CD4-positive, alpha-beta T cell treated with Interleukin-2 at 100 ng/mL for 4 hours (primary cell): ENCODE measurements around the gene NLRP3.

Source experiments
- DNase-seq: peaks from one replicate; pipeline ENCODE4 v3.0.0-alpha.2; 2020; ENCODE audit warnings: low spot score

The NLRP3 gene

DNA sequence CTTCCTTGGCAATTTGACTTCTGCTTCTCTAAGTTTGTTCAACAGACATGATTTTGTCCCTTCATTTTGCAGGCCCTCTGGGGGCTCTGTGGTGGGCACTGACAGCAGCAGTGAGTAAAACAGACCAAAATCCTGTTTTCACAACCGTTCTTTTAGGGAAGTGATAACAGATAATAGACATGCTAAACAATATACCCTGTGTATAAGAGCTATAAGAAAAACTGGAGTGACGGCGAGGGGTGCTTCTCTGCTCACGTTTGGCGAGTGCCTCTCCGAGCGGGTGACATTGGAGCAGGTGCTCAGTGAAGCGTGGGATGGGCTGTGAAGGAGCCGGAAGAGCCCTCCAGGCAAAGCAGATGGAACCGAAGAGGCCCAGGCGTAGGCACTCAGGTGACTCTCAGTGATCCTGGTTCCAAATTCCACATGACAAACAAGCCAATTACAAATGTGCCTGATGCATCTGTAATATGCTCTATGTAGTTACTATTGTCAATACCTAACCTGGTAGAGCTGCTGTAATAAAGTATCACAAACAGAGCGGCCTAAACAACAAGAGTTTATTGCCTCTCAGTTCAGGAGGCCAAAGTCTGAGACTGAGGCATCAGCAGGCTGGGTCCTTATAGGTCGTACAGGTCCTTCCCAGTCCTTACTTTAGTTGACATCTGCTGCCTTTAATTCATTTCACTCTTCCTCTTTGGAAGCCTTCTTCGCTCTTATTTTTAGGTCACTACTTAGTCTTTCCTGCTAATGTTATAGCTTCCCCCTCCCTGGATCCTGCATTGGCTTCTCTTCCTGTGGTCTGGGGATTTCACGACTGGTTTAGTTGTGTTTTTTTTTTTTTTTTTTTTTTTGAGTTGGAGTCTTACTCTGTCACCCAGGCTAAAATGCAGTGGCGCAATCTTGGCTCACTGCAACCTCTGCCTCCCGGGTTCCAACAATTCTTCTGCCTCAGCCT lies 21.9 kb downstream of the NLRP3 start:
- no peak for DNase-seq

DNA sequence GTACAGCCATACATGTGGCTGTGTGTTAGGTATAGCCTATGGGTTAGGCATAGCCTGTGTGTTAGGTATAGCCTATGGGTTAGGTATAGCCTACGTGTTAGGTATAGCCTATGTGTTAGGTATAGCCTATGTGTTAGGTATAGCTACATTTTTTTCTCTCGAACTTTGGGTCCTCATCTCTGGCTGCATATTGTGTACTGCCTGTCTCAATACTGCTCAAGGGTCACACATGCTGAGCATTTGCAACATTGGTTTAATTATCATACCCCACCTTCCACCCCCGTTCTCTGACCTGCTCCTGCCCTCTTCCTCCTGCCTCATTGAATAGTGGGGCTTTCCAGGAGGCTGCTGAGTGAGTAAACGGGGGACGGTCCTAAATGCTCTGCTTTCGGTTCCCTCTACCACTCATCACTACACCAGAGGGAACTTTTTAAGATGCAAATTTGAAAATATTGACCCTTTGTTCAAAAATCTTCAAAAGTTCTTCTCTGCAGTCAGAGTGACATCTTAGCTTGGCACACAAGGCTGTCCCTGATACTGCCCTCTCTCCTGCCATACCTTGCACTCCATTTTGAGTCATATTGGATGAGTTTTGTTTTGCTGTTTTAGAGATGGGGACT lies 24.1 kb downstream of the NLRP3 start:
- DNase-seq: no peak

DNA sequence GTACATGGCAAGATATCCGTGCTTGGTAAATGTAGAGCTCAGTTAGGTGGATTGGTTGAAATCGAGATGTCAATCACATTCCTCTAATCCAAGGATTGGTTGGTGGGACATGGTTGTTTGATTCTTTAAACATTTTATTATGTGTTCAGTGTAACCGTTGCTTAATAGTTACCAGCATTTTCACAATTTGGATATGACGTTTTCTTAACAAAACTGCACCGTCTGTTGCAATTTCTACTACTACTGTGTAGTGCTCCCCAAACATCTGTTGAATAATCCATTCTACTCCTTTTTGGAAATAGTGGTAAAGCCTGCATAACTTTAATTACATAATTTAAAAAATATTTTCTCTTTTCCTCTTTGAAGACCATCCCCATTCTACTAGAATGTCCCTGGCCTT lies 25.6 kb downstream of the NLRP3 start:
- DNase-seq: no peak

DNA sequence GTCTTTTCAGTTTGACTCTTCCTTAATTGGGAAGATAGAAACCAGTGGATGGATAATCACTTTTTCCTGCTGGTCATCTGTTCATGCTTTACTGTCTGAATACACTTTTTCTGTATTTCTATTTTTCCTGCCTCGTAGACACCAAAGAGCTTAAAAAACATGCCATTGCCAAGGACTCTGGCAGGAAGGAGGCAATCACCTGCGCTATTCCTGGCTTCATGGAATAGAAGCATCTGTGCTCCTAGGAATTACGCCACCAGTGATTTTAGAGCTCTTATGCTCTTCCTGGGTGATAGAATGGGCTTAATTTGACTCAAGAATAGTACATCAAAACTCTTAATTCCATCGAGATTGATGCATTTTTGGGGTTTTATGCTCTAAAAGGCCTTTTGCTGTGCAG lies 26.2 kb downstream of the NLRP3 start:
- no peak for DNase-seq

DNA sequence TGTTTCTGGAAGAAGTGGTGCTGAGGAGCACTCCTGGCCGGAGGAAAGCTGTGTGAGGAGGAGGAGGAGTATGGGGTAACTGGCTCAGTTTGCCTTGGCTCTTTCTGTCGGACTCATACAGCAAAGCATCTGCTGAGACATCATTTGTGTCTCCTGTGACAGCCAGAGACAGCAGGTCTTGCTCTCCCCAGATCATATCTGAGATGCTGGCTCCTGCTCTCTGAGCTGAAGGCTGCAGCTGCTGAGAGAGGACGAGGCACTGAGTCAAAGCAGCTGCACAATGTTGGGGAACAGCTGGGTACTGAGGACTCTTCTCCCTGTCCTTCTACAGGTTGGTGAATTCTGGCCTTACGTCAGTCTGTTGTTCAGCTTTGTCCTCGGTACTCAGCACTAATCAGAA lies 27.7 kb downstream of the NLRP3 start:
- no peak for DNase-seq

DNA sequence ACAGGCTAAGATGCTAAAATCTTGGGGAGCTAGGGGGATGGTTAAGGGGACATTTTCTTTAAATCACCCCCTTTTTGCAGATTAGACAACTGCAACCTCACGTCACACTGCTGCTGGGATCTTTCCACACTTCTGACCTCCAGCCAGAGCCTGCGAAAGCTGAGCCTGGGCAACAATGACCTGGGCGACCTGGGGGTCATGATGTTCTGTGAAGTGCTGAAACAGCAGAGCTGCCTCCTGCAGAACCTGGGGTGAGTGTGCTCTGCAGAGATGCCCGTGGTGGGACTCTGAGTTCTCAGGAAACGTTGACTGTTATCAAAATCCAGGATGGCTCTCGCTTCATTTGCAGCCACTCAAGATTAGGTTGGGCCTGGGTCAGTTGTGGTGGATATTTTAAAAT lies 28.6 kb downstream of the NLRP3 start:
- DNase-seq: no peak

DNA sequence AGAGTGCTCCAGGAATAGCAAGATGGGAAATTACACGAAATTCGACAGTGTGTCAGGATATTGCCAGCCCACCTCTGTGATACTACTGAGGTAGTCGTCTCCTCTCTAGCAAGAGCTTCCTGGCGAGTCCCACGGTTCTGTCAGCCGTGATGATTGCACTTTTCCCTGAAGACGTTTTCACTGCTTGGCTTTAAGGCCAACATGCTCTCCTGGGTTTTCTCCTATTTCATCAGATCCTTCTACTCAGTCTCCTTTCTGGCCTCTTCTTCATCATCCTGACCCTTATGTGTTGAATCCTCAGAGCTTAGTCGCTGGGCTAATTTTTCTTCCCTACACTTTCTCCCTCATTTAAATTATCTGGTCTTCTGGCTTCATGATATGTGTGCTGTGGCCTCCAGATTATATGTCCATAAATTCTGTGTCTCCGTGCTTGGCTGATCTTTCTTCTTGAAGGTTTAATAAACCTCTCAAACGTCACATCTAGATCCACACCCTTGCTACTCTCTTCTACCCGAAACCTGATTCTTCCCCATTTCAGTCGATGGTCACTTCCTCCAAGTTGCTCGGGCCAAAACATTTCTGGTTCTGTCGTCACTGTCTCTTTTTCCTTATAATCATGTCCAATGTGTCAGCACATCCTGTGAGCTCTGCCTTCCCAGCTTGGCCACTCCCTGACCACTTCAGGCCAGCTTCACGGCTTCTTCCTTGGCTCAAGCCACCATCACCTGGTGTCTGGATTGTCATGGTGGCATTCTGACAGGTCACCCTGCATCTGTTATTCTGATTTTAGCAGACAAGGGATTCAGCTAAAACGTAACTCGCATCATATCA lies 29.8 kb downstream of the NLRP3 start:
- no peak for DNase-seq

DNA sequence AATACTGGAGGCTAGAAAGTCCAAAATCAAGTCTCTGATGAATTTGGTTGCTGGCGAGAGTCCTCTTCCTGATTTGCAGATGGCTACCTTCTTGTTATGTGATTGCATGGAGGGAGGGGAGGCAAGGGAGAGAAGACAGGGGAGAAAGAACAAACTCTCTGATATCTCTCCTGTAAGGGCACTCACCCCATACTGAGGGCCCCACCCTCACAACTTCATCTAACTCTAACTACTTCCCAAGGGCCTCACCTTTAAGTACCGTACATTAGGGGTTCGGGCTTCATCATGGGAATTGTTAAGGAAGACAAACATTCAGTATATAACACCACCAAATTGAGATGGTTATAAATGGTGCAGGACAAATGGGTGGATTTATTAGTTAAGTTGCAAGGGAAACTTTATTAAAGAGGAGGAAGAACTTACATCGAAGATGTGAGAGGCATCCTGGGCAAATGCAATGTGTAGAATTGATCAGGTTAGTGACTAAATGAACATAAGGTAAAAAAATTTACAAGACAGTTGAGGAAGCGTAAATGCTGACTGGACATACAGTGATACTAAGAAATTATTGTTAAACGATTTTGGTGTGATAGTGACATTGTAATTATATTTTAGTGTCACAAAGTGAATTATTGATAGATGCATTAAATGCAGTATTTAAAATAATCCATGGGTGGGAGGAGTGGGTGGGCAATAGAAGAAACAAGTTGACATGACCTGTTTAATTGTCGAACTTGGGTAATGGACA lies 31.4 kb downstream of the NLRP3 start:
- DNase-seq: no peak

DNA sequence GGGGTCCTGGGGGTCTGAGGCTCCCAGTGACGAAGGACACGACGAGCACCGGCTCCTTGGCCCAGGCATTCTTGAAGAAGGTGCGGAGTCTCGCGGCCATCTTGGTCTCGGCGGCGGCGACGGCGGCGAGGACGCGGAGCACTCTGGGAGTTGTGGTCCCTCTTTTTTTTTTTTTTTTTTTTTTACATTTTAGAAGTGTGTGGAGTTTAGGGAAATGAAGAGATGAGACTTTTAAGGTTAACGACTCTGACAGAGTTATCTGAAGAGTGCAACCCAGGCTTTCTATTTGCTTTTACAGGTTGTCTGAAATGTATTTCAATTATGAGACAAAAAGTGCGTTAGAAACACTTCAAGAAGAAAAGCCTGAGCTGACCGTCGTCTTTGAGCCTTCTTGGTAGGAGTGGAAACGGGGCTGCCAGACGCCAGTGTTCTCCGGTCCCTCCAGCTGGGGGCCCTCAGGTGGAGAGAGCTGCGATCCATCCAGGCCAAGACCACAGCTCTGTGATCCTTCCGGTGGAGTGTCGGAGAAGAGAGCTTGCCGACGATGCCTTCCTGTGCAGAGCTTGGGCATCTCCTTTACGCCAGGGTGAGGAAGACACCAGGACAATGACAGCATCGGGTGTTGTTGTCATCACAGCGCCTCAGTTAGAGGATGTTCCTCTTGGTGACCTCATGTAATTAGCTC lies 32.3 kb downstream of the NLRP3 start:
- DNase-seq: peak; percentile 16

DNA sequence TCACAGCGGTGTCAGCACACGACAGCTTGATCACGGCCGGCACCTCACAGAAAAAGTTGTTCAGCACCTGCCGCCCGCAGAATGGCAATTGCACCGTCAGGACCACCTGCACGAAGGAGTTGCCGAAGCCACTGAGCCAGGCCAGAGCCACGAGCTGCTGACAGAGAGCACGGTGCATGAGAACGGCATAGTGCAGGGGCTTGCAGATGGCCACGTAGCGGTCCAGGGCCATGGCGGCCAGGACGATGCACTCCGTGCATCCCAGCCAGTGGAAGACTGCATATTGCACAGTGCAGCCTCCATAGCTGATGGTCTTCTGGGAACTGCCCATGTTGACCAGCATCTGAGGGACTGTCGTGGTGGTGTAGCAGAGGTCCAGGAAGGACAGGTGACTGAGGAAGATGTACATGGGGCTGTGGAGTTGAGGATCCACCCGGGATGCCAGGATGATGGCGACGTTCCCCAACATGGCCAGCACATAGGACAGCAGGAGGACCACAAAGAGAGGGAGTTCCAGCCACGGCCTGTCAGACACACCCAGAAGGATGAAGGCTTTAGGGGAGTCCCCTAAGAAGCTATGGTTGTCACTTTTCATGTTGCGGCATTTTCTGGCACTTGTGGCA lies 35.5 kb downstream of the NLRP3 start:
- no peak for DNase-seq

DNA sequence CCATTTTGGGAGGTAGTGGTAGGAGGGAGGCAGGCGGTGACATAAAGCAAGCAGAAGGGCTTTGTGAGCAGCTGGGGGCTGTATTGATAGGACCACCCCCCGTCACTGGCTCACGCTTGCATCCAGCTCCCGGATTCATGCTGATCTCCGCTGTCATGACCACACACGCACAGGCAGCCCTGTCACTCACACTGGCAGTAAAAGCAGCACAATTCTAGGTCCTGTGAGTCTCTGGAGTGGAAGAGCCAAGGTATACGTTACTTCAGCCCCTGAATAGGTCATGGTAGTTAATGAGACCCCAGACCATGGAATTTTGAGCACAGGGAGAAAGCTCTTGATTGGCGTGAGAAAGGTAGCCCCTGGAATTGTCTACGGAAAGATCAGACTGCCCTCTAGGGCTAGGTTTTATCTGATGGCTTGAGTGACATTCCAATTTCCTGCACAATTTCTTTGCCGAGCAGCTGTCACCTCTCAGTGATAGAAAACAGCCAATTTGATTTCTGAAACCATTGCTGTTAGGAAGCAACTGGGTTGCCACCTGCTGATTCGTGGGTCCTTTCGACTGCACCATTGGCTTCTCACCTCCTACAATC lies 36.6 kb downstream of the NLRP3 start:
- no peak for DNase-seq

DNA sequence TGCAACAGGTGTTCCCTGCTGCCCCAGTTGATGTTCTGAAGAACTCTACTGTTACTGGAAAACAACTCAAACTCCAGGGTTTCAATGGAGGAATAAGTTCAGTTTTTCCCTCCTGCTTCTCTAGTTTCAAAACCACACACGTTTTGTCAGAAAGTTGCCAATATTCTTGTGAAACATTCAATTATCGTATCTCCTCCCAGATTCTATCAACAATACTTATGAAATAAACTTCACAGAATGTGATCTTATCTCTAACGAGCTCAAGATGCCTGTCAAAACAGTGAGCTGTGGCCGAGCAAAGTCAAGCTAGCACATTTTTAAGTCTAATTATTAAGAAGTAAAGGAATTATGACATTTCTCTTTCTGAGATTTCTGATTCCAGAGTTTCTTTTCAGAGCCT lies 37.3 kb downstream of the NLRP3 start:
- no peak for DNase-seq

DNA sequence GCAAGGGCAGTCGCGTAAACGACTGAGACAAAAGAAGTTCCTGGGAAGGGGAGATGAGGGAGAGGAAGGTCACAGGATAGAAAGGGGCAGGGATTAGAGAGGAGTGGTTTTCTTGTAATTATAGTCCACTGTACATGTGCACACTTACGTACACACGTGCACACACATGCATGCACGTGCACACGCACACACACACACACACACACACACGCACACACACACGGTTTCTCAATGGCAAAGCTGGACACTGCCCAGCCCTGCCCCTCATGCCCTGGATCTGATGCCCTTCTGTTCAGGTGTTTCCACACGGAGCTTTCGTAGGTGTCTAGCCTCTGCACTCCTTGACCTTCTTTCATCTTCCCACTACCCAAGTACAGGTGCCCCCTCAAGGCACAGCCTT lies 38.0 kb downstream of the NLRP3 start:
- no peak for DNase-seq

DNA sequence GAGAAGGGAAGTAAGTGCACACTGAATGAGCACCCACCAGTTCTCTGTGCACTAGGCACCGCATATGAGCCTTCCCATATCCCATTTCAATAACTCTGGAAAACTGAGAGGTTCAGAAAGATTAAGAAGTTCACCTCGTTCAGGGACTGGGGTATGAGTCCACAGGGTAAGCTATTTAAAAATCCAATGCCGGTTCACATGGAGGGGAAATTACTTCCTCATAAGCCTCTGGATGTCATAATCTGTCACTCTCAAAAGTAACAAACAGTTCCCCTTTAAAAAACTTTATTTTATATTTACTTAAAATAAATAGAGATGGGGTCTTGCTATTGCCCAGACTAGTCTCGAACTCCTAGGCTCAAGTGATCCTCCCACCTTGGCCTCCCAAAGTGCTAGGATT lies 40.0 kb downstream of the NLRP3 start:
- DNase-seq: no peak

DNA sequence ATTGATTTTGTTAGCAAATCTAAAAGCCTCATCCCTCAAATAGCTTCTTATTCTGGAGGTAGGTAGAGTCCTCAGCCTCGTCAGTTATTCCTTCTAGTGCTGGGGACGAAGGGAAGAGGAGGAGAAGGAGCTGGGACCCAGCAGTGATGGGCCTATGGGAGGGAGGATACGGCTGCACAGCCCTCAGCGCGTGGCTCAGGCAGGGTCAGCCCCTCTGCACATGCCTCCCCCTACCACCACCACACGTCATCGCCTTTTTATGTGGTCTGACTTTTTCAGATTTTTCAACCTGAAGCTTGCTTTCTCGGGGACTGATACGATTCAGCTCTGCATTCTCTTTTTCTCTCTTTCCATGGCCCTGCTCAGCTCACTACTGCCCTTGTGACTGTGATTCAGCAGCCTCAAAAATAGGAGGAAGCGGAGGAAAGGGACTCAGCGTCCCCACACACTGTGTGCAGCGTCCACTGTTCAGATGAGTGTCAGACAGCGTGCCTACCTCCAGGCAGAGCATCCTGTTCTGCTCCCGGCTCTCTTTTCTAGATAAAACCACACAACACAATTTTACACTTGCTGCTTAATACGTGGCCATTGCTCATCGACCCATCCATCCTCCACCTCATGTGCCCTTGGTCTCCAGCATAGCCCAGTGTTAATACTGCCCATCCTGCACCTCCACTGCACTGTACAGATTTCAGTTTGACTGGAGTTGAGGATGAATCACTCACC lies 41.1 kb downstream of the NLRP3 start:
- no peak for DNase-seq

DNA sequence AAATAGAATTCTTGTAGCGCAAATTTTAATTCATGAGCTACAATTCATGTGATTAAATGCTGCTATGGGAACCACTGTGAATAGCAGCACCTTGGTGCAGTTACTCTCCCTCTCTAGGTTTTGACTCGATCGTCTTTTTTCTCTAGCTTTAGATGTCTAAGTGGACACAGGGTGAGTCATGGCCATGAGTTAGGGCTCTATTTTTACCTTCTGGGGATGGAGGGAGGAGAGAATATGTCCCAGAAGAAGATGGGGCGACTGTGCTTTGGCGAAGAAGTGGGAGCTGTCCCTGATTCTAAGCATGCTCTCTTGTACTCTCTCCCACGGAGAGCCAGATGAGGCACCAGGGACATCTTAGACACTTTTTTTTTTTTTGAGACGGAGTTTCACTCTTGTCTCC lies 43.5 kb downstream of the NLRP3 start:
- no peak for DNase-seq

DNA sequence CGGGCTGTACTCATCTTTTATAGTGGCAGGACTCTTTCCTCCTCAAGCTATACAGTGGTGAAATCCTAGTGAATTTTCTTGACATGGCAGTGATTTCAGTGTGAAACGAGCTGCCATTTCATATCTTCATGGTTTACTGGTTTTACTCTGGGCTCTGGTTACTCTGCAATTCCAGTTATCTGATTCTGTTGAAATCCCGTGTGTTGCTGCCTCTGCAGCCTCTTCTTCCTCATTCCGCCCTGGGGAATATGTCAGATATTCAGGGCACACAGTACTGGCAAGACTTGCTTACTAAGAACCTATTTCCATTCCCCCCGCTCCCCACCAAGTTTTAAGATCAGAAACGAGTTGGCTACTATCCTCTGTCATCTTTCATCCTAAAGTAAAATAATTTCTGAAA lies 49.8 kb downstream of the NLRP3 start:
- DNase-seq: no peak

DNA sequence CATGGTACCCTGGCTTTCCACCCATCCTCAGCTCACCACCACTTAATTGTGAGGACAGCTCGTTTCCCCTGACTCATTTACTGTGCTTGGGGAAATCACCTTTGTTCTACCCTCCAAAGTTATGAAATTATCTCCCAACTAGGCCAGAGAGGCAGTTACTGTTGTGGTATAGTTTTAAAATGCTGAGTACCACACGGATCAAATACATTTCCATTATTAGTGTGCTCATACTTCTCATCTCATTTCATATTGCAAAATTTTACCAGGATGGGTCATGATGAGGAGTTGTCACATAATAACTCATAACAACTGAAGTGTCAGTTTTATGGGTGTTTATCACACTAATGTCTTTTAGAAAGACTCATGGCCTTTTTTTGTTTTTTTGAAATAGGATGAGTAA lies 51.2 kb downstream of the NLRP3 start:
- DNase-seq: no peak

DNA sequence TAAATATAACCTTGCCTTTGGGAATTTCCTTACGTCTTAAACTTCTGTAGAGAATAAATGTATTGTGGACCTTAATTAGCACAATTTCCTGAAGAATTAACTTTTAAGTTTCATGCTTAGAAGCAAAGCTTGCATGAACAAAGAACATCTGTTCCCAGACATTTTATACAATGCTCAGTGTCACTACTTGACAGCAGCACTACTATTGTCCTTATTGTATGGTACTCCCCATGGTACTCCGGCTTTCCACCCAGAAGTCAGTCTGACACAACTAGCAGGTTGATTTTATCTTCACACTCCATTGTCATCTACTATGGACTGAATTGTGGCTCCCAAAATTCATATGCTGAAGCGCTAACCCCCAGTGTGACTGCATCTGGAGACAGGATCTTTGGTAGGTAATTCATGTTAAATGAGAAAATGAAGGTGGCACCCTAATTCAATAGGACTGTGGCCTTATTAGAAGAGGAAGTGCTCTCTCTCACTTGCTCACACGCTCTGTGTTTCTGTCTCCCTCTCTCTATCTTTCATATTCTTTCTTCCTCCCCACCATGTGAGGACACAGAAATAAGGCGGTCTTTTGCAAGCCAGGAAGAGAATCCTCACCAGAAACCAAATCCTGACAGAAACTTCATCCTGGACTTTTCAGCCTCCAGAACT lies 52.6 kb downstream of the NLRP3 start:
- no peak for DNase-seq
